ENCODE data around the gene PURA. TPM values are rescaled to one million over a fixed set of nuclear protein-coding genes. Genes with fewer than 3 reads are reported as not detected.

Gene PURA
- total RNA-seq, 1 donor from 2014 or later: 8.3 TPM

- H3K27ac Mint-ChIP-seq: no peak overlapping the region
- no peak for DNase-seq (ENCODE audit: extremely low spot score, unreplicated experiment)
- no peaks in the 10 kb centered on the region for H3K9me3 Mint-ChIP-seq
- TF ChIP-seq CTCF (conservative IDR thresholded peaks at IDR 0.05): no peak
- H3K27me3 Mint-ChIP-seq: peaks cover 10% of the 10 kb centered on the region
- peak overlapping the region; percentile 13 for H3K4me3 Mint-ChIP-seq
- H3K4me1 Mint-ChIP-seq (ENCODE audit: unreplicated experiment): peaks cover 26% of the 10 kb centered on the region
- H3K36me3 Mint-ChIP-seq: no peaks in the 10 kb centered on the region
These were observed 4.5 kb downstream of the PURA start for GRCh38 chr5:140118302-140118936.

DNA sequence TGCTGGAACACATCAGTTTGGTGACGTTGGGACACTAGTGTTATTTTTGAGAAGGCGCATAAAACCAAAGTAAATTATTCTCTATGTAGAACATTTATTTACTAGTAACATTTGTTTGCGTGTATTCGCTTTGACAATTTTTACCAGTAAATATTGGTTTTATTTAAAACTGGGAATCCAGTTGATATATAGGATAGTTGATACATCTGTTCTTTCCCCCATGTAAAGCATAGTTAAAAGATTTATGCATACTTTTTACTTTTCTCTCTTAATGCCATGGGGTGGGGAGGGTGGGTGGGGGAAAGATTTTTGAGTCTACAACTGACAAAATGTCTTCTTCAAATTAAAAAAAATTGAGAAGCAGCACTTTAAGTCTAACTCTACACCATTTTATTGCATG lies 11.7 kb downstream of the PURA start, which contains the start of gene IGIP:
Gene IGIP, plus strand, starts transcription at position 301 of the 400 bp plus-strand sequence. CDS start 2,540 bp downstream, outside the sequence.
- DNase-seq (ENCODE audit: extremely low spot score, unreplicated experiment): no peak
- H3K27me3 Mint-ChIP-seq: peaks cover 7% of the 10 kb centered on the region
- TF ChIP-seq CTCF (conservative IDR thresholded peaks at IDR 0.05): no peak
- no peaks in the 10 kb centered on the region for H3K36me3 Mint-ChIP-seq
- no peak within 1 kb of the TSS for H3K27ac Mint-ChIP-seq
- no peak within 1 kb of the TSS for H3K4me3 Mint-ChIP-seq
- H3K4me1 Mint-ChIP-seq (ENCODE audit: unreplicated experiment): no peaks in the 10 kb centered on the region
- no peaks in the 10 kb centered on the region for H3K9me3 Mint-ChIP-seq

DNA sequence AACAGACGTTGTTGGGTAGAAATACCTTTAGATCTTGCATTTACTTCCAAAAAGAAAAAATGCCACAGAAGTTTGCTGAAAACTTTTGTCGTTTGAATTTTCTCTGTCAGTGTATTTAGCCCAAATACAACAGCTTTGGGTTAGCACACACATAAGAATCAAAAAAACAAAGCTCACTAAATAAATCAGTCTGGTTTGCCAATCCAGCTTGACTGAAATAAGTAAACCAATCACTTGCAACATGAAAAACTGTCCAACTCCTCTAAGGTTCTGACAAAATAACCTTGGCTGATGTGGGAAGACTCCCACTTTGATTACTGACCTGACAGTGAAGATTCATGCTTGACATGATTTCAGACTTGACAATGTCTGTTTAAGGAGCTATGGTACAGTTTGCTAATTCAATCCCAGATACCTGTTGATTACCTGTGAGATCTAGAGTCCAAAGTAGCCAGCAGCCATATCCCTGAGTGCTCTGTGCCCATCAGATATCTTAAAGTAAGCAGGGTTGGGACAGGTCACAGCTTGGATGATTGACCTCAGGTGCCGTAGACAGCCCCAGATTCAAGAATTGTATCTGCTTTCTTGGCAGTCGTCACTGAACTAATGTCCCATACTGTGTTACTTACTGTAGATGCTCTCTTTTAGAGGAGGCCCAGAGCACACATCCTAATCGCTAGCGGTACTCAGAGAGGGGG lies 12.6 kb downstream of the PURA start:
- Mint-ChIP-seq H3K27ac (no peak overlapping the region), H3K4me1 (ENCODE audit: unreplicated experiment) (no peaks in the 10 kb centered on the region), H3K4me3 (no peak overlapping the region), H3K9me3 (no peaks in the 10 kb centered on the region), H3K27me3 (peaks cover 4% of the 10 kb centered on the region), H3K36me3 (no peaks in the 10 kb centered on the region)
- TF ChIP-seq CTCF (conservative IDR thresholded peaks at IDR 0.05): no peak
- DNase-seq (ENCODE audit: extremely low spot score, unreplicated experiment): no peak

DNA sequence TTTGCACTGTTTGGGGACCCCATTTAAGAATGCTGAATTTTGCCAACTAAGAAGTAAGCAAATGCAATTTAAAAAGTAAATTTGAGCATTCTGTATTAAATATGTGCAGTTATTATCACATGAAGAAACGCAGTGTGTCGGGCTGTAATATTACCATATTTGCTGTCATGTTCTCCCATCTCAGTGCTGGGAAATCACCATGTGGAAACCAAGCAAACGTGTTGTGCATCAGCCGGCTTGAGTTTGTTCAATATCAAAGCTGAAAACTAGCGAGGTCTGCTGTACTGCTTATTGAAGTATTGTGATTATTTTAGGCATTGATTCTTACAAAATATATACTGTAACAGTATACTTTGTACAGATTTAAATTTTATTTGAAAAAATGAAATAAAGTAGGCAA lies 14.5 kb downstream of the PURA start:
- no peak overlapping the region for H3K27ac Mint-ChIP-seq
- H3K4me1 Mint-ChIP-seq (ENCODE audit: unreplicated experiment): no peaks in the 10 kb centered on the region
- no peaks in the 10 kb centered on the region for H3K9me3 Mint-ChIP-seq
- no peaks in the 10 kb centered on the region for H3K36me3 Mint-ChIP-seq
- no peak for TF ChIP-seq CTCF (conservative IDR thresholded peaks at IDR 0.05)
- peaks cover 9% of the 10 kb centered on the region for H3K27me3 Mint-ChIP-seq
- H3K4me3 Mint-ChIP-seq: no peak overlapping the region
- no peak for DNase-seq (ENCODE audit: extremely low spot score, unreplicated experiment)

- no peaks in the 10 kb centered on the region for H3K36me3 Mint-ChIP-seq
- no peak overlapping the region for H3K27ac Mint-ChIP-seq
- TF ChIP-seq CTCF (conservative IDR thresholded peaks at IDR 0.05): no peak
- H3K4me3 Mint-ChIP-seq: no peak overlapping the region
- peaks cover 20% of the 10 kb centered on the region for H3K27me3 Mint-ChIP-seq
- no peak for DNase-seq (ENCODE audit: extremely low spot score, unreplicated experiment)
- no peaks in the 10 kb centered on the region for H3K4me1 Mint-ChIP-seq (ENCODE audit: unreplicated experiment)
- H3K9me3 Mint-ChIP-seq: no peaks in the 10 kb centered on the region
These were observed 17.2 kb downstream of the PURA start for GRCh38 chr5:140130949-140131733.

Measured in type B pancreatic cell (in vitro differentiated cells).